Measurements from ENCODE around the gene MSH5.

Gene MSH5

DNA sequence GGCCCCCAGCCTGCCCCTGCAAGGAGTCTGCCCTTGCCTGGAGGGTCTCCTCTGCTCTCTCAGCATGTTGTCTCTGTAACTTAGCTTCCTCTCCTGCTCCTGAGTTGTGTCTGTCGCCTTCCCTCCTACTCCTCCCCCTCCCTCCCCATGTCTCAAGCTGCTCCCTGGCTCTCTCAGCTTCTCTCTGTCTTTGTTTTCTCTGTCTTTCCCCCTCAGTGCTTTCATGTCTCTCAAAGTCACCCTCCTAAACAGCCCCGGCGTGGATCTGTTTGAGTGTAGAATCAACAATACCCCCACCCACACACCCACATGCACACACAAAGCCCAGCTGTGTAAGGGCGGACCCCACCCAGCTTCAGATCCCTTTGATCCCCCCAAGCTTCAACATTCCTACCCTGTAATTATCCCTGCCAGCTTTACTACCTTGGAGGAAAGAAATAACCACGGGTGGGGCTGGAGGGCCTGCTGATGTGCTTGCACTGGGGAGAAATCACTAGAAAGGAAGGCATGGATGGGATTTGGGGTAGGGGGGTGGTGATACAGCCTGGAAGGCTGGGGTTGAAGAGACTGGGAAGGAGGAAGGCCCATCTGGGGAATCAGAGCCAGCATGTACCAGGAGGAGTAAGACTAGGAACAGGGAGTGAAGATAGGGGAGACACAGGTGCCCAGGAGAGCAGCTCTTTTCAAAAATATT is 25.7 kb upstream of the MSH5 start:
- DNase-seq, result no peak

DNA sequence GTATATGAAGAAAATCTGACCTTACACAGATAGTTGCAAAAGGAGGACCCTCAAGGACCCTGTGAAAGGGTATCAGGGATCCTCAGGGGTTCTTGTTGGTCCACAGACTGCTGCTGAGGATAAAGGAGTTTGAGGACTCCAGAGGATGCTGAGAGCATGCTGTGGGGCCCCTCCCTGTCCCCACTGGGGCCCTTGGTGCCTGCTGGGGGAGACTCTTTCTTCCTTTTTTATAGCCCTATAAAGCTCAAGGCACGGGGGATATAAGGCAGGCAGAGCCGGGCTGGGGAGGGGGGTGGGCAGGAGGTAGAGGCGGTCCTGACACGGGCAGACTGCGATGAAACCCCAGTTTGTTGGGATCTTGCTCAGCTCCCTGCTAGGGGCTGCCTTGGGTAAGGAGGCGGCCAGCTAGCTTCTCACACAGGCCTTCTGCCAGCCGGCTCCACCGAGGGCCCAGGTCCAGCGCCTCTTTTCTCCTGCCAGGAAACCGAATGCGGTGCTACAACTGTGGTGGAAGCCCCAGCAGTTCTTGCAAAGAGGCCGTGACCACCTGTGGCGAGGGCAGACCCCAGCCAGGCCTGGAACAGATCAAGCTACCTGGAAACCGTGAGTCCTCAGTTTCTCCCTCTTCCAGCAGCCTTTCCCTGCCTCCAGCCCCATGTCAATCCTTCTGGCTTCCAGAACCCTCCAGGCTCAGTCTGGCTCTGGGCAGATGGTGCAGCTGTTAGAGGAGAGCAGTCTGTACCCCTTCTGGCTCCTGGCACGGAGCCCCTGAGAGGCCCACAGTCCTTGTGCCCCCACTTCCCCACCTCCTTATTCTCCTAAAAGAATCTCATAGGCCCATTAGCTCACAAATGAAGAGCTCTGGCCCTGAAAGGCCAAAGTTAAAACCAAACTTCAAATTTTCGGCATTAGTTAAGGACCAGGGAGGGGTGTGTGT is 24.5 kb upstream of the MSH5 start, which contains the start of gene LY6G6D:
Gene LY6G6D (plus strand): TSS at position 327 of the 937 bp plus-strand sequence. CDS start 8 bp downstream, at position 335.
- no peak for DNase-seq

DNA sequence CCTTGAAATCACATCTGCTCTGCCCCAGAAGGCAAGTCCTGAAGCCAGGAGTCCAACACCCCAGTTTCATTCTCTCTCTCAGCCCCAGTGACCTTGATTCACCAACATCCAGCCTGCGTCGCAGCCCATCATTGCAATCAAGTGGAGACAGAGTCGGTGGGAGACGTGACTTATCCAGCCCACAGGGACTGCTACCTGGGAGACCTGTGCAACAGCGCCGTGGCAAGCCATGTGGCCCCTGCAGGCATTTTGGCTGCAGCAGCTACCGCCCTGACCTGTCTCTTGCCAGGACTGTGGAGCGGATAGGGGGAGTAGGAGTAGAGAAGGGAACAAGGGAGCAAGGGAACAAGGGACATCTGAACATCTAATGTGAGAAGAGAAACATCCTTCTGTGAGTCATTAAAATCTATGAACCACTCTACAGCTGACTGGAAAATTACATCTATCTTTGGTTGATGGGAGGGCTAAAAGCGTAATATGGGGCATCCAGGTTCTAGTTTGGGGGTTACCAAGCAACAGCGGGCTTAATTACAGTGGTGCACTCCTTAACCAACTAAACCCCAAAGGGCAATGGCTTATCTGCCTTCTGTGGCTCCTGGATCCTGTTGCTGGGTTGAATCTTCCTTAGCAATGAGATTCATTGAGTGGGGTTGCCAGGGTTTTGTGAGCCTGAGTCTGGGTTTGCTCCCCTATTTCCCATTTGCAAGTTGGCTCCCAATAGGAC is 22.1 kb upstream of the MSH5 start:
- DNase-seq, result no peak

DNA sequence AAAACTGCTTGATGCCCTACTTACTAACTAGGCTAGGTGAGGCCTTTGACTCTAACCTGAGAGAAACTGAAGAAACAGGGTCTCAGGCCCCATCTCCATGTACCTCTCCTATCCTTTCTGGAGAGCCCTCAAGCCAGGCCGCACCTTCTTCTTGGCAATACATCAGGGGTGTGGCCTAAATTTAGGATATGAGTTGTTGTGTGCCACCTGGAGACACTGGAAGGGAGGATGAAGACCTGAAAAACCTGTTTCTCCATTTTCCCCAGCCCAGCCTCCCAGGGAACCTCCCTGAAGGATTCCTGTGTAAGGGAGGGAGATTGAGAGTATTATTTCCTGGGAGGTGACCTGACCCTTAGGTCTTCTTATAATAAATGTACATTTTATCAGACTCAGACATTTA is 21.5 kb upstream of the MSH5 start:
- DNase-seq, result no peak

DNA sequence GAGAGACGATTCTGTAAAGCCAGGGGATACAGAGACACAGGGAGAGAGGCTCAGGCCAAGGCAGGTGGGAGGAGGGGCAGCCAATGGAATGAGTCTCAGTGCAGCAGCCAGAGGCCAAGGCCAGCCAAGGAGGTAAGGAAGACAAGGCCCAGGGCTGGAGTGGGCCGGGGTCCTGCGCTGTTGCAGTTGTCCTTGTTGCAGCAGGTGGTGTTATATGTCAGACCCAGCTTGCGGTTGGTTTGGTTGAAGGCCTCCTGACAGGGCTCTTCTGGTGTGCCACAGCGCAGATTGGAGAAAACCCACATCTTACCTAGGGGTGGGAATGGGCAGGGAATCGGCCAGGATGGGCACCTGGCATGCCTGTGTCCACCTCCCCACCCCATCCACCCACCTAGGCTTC is 20.8 kb upstream of the MSH5 start:
- DNase-seq, result no peak

DNA sequence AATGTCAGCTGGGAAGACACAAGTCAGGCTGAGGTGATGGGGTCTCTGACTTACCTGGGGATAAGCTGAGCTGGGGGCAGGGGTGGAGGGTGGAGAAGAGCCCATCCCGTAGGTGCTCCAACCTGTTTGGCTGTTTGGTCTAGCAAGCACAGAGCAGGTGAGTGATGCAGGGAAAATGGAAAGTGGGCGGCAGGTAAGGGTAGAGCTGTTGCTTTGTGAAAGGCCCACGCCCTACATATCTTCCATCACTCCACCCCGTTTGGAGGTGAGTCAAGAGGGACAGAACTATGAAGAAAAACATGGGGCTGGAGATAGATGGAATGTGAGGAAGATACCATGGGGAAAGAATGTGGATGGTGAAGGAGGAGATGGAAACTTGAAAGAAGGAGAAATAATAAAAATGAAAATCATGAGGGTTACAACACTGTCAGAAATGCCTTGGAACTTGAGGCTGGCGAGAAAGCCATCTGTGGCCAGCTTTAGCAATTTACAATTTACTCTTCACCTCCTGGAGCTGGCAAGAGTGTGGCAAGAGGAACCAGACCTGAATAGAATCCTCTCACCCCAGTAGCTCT is 19.5 kb upstream of the MSH5 start:
- no peak for DNase-seq

DNA sequence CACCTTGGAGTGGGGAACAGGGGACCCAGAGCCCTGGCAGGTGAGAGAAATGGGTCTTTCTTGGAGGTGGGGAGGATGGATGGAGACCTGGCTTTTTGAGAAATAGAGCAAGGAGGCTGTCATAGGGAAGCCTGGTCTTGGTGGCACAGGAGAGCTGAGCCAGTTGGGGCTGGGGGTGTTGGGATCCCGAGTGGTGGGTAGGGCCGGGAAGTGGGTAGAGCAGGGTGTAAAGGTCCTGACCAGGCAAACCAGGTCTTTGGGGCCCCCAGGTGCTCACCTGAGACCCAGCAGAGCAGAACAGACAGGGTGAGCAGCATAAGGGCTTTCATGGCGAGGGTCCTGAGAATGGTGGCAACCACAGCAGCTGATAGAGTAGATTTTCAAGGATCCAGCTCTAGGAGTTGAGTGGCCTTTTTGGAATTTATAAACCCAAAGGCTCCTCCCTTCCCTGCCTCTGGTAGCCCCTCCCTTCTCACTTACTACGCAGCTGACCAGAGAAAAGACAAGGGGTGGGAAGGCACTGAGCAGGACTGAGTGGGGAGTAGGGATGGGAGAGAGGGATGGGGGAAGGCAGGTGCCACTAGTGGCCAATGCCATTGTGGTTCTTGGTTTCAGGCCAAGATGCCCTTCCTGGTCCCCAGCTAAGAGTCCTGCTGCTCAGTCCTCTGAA is 18.3 kb upstream of the MSH5 start, which contains the start of gene LY6G6C:
Gene LY6G6C (minus strand): TSS at position 396 of the 670 bp plus-strand sequence. CDS start 67 bp downstream, at position 329.
- no peak for DNase-seq

DNA sequence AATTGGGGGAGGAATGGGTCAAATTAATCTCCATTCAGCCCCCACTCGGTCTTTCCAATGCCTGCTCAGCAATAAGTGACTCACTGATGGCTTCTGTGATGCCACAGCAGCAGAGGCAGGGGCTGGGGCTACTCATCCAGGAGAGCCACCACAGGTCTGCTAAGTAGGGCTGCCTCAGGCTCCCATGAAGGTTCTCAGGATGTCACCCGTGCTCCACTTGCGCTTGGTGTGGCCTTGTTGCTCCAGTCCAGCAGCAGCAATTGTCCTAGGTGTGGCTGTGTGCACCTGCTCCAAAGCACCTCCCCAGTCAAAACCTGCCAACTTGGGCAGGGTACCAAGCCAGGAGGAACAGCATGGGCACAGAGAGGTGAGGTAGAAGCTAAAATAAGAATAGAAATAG is 17.6 kb upstream of the MSH5 start:
- DNase-seq, result no peak

DNA sequence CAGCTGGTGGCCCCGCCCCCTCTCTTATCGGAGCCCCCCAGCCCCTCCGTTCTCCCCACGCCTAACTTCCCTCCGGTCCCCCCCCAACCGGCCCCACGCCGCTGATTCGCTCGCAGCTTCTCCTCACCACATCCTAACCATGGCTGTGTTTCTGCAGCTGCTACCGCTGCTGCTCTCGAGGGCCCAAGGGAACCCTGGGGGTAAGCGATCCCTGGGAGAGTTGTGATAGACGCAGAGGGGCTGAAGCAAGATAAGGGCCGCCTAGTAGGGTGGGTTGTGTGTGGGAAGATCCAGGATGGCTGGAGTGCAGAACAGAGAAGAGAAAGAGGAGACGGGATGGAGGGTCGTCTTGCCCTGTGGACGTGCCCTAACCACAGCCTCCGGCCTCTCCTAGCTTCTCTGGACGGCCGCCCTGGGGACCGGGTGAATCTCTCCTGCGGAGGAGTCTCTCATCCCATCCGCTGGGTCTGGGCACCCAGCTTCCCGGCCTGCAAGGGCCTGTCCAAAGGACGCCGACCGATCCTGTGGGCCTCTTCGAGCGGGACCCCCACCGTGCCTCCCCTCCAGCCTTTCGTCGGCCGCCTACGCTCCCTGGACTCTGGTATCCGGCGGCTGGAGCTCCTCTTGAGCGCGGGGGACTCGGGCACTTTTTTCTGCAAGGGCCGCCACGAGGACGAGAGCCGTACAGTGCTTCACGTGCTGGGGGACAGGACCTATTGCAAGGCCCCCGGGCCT is 16.4 kb upstream of the MSH5 start, which contains the start of gene MPIG6B:
Gene MPIG6B (plus strand): TSS at position 129 of the 735 bp plus-strand sequence. CDS start 11 bp downstream, at position 140.
- no peak for DNase-seq

DNA sequence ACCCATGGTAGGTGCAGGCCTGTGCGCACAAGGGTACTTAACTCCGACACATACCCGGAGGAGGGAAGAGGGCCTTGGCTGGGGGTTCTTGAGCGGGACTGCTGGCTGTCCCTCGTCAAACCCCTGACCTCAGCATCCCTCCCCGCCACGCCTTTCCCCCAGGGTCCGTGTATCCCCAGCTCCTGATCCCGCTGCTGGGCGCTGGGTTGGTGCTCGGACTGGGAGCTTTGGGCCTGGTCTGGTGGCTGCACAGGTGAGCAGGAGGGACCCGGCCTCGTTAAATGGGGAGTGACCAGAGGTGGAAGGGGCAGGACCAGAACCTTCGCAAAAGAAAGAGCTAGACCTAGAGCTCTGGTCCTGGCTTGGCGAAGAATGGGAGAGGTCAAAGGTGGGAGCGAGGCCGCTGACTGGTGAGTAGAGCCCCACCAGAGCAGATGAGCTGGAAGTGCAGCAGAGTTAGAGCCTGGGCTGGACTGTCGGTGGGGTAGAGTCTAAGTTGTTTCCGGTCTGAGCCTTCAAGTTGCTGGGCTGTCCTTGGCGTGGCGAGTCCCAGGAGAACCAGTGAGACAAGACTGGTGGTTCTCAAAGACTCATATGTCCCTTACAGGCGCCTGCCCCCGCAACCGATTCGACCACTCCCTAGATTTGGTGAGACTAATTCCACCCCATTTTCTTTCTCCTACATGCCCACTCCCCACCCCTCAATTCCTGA is 15.7 kb upstream of the MSH5 start:
- no peak for DNase-seq

DNA sequence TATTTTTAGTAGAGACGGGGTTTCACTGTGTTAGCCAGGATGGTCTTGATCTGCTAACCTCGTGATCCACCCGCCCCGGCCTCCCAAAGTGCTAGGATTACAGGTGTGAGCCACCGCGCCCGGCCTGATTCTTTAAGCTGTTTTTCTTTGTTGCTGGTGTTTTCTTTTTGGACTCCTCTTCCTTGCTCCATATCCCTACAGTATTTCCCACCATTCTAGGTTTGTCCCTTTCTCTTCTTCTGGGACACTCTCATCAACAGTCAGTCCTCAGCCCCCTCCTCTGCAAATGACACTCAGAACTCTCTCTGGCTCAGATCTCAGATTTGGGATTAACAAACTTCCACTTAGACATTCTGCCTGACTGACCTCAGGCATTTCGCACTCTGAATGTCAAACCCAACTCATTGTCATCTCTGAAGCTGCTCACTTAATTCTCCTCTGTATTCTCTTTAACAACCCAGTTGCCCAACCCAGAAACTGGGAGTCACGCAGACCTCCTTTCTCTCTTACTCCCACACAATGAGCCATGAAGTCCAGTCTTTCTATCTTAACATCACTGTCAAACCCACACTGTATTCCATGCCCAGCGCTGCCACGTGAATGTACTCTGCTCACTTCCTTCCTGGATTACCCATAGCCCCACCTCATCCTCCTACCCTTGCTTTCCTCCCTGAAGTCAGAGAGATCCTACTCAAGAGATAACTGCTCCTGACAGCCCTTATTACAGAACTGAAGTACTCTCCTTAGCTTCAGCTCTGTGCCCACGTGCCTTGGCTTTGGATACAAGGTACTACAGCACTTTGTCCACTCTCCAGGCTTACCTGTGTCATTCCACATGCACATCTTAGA is 14.1 kb upstream of the MSH5 start:
- DNase-seq, result no peak

DNA sequence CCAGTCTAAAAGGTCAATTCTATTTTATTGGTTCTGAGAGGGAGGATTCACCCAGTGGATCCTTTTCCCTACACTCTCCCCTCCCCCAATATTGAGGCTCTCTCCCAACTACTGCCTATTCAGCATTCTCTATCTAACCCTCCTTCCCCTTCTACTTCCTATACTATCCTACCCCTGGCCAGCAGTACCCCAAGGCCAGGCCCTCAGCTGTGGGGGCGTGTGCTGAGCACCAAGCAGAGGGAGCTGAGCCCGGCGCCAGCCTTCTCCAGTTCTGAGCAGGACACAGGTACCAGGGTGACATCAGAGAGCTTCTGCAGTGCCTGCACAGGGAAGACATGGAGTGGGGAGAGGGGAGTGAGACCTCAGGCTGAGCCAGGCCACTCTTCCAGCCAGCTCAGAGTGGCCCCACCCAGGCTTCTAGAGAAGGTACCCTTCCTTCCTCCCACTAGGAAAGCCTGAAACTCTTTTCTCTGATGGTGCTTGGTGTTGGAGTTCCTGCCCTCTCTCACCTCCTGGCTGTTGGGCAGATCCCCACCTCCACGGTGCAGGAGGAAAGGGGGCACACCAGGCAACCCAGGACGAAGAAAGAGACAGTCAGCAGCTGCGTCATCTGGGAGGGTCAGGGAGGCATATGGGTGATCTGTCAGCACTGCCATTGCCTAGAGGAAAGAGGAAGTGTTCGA is 12.6 kb upstream of the MSH5 start:
- DNase-seq, result no peak

DNA sequence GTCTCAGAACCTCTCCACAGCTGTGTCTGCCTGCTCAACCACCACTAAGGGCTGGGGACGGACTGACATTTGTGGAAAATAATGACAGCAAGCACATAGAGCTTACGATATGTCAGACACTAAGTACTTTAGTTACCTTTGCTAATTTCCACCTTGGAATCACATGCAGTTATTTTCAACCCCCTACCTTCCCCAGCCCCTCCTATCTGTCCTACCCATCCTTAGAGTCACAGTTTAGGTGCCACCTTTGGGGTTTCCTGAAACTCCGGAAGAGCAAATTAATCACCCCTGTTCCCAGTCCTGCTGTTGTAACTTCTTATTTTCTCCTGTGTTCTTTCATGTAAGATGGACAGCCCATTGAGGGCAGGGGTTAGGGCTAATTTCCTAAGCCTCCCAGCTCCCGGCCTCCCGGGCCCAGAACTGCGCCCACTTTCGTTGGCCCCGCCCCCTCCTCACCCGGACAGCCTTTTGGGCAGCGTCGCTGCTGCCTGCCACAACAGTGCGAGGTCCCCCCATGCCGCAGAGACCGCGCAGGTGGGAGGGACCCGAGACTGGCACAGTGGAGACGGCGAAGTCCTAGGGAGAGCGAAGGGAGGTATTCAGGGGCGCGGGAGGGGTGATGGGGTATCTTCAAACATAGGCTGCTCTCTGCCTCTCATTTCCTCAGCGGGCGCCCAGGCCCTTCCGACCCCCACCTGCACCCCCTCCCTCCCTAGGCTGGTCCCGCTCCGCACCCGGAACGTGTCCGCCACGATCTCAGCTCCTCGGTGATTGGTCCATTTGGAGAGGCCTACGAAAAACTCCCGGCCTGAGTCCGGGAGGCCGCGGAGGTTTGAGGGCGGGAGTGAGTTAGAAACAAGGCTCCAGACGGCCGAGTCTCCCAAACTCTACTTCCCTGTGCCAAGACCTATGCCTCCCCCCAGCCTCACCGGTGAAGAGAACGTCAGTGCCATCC is 11.8 kb upstream of the MSH5 start:
- no peak for DNase-seq

DNA sequence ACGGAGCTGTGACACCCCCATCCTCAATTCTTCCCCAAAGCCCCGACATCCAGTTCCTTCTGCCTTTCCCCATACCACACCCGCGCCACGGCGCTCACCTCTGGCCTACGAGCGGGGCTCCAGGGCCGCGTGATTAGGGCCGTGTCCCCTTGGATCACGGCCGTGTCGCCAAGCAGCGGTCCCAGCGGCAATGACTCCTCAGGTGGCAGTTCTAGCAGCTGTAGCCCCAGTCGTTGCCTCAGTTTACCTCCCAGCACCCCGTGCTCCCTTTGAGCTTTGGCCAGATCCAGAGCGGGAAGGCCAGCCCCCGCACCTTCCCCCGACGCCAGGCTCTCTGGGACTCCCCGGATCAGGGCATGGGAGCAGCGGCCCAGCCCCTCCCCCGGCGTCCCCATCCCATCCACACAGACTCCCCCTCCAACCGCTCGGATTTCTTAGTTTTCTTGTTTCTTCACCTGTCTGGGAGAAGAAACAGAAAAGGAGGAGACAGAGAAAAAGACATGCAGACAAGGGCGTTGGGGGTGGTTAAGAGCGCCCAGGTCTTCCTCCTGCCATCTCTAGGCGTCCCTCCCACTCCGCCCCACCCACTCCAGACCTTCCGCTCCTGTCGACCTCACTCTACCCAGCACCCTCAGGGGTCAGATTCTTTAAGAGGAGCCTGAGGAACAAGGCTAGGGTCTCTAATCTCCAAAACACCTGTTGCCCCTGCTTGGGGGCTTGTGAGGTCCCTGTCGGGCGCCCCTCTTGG is 10.9 kb upstream of the MSH5 start, which contains the start of gene DDAH2:
Gene DDAH2 (minus strand): TSS at position 533 of the 748 bp plus-strand sequence. CDS start 138 bp downstream, at position 395.
- DNase-seq, result no peak

DNA sequence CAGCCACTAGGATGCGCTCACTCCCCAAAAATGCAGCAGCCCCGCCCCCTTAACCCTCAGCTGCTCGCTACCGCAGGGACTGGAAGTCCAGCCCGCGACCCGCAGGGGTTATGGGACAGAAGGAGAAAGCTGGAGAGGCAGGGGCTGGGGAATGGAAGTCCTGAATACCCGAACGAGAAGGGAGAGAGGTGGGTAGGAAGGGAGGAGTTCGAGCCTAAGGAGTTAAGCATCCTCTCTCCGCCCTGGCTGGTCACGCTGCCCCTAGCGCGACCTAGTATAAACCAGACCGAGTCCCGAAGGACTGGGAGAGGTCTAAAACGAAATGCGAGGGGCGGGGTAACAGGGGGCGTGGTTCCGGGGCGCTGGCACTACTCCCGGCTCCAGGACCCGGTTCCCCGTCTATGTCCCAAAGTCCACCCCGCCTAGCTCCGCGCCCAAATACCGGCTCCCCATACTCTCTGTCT is 10.3 kb upstream of the MSH5 start:
- peak; percentile 72 for DNase-seq

DNA sequence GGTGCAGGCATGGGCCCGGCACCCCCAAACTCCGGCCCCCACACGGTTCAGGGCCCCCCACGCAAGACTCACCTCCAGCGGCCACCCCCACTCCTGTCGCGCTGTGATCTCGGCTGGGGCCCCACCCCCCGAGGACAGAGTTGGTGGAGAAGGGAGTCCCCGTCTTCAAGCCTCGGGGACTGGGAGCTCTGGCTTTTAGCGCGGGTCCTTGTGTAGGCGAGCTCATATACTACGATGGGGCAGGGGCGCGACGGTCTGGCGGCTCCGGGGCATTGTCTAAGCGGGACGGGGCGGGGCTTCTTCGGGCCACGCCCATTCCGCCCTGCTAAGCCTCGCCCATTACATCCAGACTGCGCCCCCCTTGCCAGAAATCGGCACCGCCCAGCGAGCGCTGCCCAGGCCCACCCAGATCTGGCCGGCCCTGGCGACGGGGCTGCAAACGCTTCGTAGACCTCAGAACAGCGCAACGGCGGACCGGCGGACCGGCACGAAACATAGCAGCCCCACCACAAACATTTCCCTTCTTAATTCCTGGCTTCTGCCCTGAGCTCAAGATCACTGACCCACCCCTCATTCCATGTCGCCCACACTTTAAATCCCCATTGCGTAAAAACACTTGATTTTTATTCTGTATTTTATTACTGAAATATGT is 9.7 kb upstream of the MSH5 start:
- peak; percentile 51 for DNase-seq

Data from activated CD4-positive, alpha-beta T cell treated with anti-CD3 and anti-CD28 coated beads for 1 hour (primary cell).